Lower leg skin (tissue), 4 donors: ENCODE measurements around the gene ADGRV1. TPM values are rescaled to one million over a fixed set of nuclear protein-coding genes. Genes with fewer than 3 reads are reported as not detected.

ENCODE experiments used
- DNase-seq, 2 donors: peaks; one replicate each; pipeline ENCODE4 v3.0.0-alpha.2; 2019; ENCODE audit warnings: low spot score in 2 of 2
- H3K4me3 ChIP-seq: fragments of 200-600 bp; sonication (generic); 2 replicates; pipeline ENCODE4 v1.5.1; 2017; ENCODE audit warnings: mild to moderate bottlenecking, low read depth; ENCODE audit not compliant: poor library complexity, severe bottlenecking
- CTCF ChIP-seq, 3 donors: fragments of 450-650 bp; IDR thresholded peaks; one replicate each; pipeline ENCODE4 v1.5.1; 2016; ENCODE audit warnings: antibody characterized with exemption in 3 of 3, mild to moderate bottlenecking in 3 of 3, moderate library complexity in 2 of 3
- POLR2A ChIP-seq, 2 donors: fragments of 450-650 bp; IDR thresholded peaks; one replicate each; pipeline ENCODE4 v1.6.1; 2016 to 2017; ENCODE audit warnings: antibody characterized with exemption in 2 of 2, mild to moderate bottlenecking in 1 of 2, moderate library complexity in 1 of 2
- WGBS, 2 donors: methylation state at CpG; one replicate each; pipeline ENCODE4 v1.1.5; 2018; 5-methylcytosine and 5-hydroxymethylcytosine counted together
- intact Hi-C: fragments of 100-400 bp; cut with DNase I; formaldehyde crosslinking; loops from one replicate; pipeline ENCODE4 v1.15.0; 2023; ENCODE audit warnings: low total_unique reads
- total RNA-seq, 4 donors: library from RNA; depleted of rRNA; stranded (reverse); fragments of >200 nt; gene quantifications; one replicate each; pipeline ENCODE4 v1.1.0, GENCODE V29; 2016

The ADGRV1 gene
- total RNA-seq, 4 donors from 2014 or later = 1.2 to 4.0 (median 2.7) TPM

- no peak for DNase-seq
- no peak for TF ChIP-seq CTCF (IDR thresholded peaks at IDR 0.05)
- TF ChIP-seq POLR2A (IDR thresholded peaks at IDR 0.05) = no peak
- no peak overlapping the region for H3K4me3 ChIP-seq
- intact Hi-C loops = loop anchor here (10.0 kb wide), 1 partner anchor 100 kb away; no protein-coding TSS in a partner anchor
- WGBS, 2 donors = 84 to 86% methylated on average over 3 of the region's 3 CpGs
These were observed 23.7 kb upstream of the ADGRV1 start for GRCh38 chr5:90534922-90535321.

- DNase-seq = no peak
- intact Hi-C loops = no loop called here
- WGBS, 2 donors = 75 to 80% methylated on average over 4 of the region's 4 CpGs
- TF ChIP-seq CTCF (IDR thresholded peaks at IDR 0.05) (no peak), POLR2A (IDR thresholded peaks at IDR 0.05) (no peak)
- no peak overlapping the region for H3K4me3 ChIP-seq
These were observed 15.6 kb upstream of the ADGRV1 start for GRCh38 chr5:90542827-90543519.

- 74 to 84% methylated on average over 2 of the region's 2 CpGs for WGBS, 2 donors
- no peak overlapping the region for H3K4me3 ChIP-seq
- TF ChIP-seq CTCF (IDR thresholded peaks at IDR 0.05) (no peak), POLR2A (IDR thresholded peaks at IDR 0.05) (no peak)
- no peak for DNase-seq
- intact Hi-C loops = no loop called here
These were observed 13.1 kb upstream of the ADGRV1 start for GRCh38 chr5:90545511-90545910.

GRCh38 chr5:90546216-90546837 is 12.3 kb upstream of the ADGRV1 start:
- intact Hi-C loops = no loop called here
- WGBS, 2 donors = 49 to 60% methylated on average over 4 of the region's 4 CpGs
- TF ChIP-seq POLR2A (IDR thresholded peaks at IDR 0.05) = no peak
- no peak overlapping the region for H3K4me3 ChIP-seq
- no peak for DNase-seq

GRCh38 chr5:90547072-90547536 is 11.5 kb upstream of the ADGRV1 start:
- no peak for DNase-seq
- 67 to 74% methylated on average over 1 of the region's 1 CpG for WGBS, 2 donors
- H3K4me3 ChIP-seq = no peak overlapping the region
- intact Hi-C loops = no loop called here
- TF ChIP-seq POLR2A (IDR thresholded peaks at IDR 0.05) (no peak), CTCF (IDR thresholded peaks at IDR 0.05) (no peak)

GRCh38 chr5:90548069-90548593 is 10.5 kb upstream of the ADGRV1 start:
- TF ChIP-seq POLR2A (IDR thresholded peaks at IDR 0.05) (no peak), CTCF (IDR thresholded peaks at IDR 0.05) (no peak)
- no peak overlapping the region for H3K4me3 ChIP-seq
- no peak for DNase-seq
- 34 to 55% methylated on average over 5 of the region's 5 CpGs for WGBS, 2 donors
- intact Hi-C loops = no loop called here
